Activated T-cell treated with anti-CD3 and anti-CD28 coated beads, Interleukin-2, amount 50 U/mL, for 72 hours (primary cell): ENCODE measurements around the gene EMD. TPM values are rescaled to one million over a fixed set of nuclear protein-coding genes. Genes with fewer than 3 reads are reported as not detected.

Experiments
- ATAC-seq, 2 donors: fragments of 150-1000 bp; cut with Tn5 transposase; replicated peaks in 1 of 2; 2 replicates each; pipeline ENCODE4 v1.10.0; 2021; ENCODE audit warnings: moderate library complexity in 2 of 2, mild to moderate bottlenecking in 1 of 2
- DNase-seq, 2 donors: peaks; one replicate each; pipeline ENCODE4 v3.0.0; 2021 to 2022; ENCODE audit warnings: mixed read lengths in 1 of 2
- H3K27ac Mint-ChIP-seq: one replicate; pipeline ENCODE4 v1.8.0; 2022; ENCODE audit warnings: mild to moderate bottlenecking, moderate library complexity, mixed read lengths
- H3K27me3 Mint-ChIP-seq: one replicate; pipeline ENCODE4 v1.8.0; 2022; ENCODE audit warnings: low read depth, mixed read lengths
- H3K36me3 Mint-ChIP-seq, 2 donors: one replicate each; pipeline ENCODE4 v1.8.0; 2022; ENCODE audit warnings: mixed read lengths in 2 of 2, mild to moderate bottlenecking in 1 of 2; ENCODE audit not compliant: insufficient read depth in 2 of 2
- H3K4me1 Mint-ChIP-seq: one replicate; pipeline ENCODE4 v1.8.0; 2022; ENCODE audit warnings: low read depth, mixed read lengths
- H3K4me3 Mint-ChIP-seq, 2 donors: one replicate each; pipeline ENCODE4 v1.8.0; 2022; ENCODE audit warnings: mild to moderate bottlenecking in 2 of 2, mixed read lengths in 2 of 2, moderate library complexity in 2 of 2
- H3K9me3 Mint-ChIP-seq, 2 donors: one replicate each; pipeline ENCODE4 v1.8.0; 2022; ENCODE audit warnings: mixed read lengths in 2 of 2
- total RNA-seq, 2 donors: library from RNA; stranded (reverse); gene quantifications; one replicate each; pipeline ENCODE4 v1.2.3, GENCODE V29; 2022

EMD gene
- total RNA-seq, 2 donors from 2014 or later, result 91.0 to 92.9 TPM

GRCh38 chrX:154358829-154359228, 20.3 kb upstream of the EMD start:
- Mint-ChIP-seq H3K9me3 (no peaks in the 10 kb centered on the region), H3K36me3 (peaks cover 1 to 5% of the 10 kb centered on the region in 2 donors), H3K4me3 (no peak overlapping the region), H3K4me1 (peaks cover 18% of the 10 kb centered on the region), H3K27ac (no peak overlapping the region), H3K27me3 (no peaks in the 10 kb centered on the region)
- no peak for ATAC-seq
- DNase-seq, result no peak

- no peak for DNase-seq
- no peak overlapping the region for H3K27ac Mint-ChIP-seq
- H3K27me3 Mint-ChIP-seq, result no peaks in the 10 kb centered on the region
- no peak overlapping the region for H3K4me3 Mint-ChIP-seq
- peaks cover 1 to 5% of the 10 kb centered on the region in 2 donors for H3K36me3 Mint-ChIP-seq
- no peaks in the 10 kb centered on the region for H3K9me3 Mint-ChIP-seq
- H3K4me1 Mint-ChIP-seq, result peaks cover 18% of the 10 kb centered on the region
- no peak for ATAC-seq
Observed at GRCh38 chrX:154359362-154360154, 19.5 kb upstream of the EMD start.

- ATAC-seq, result no peak
Observed at GRCh38 chrX:154360155-154360713, 18.9 kb upstream of the EMD start.

GRCh38 chrX:154362085-154362742, 16.9 kb upstream of the EMD start:
- Mint-ChIP-seq H3K4me3 (no peak overlapping the region), H3K27me3 (no peaks in the 10 kb centered on the region), H3K4me1 (peaks cover 12% of the 10 kb centered on the region), H3K27ac (no peak overlapping the region), H3K36me3 (peaks cover 6 to 8% of the 10 kb centered on the region in 2 donors), H3K9me3 (no peaks in the 10 kb centered on the region)
- ATAC-seq (no peak), DNase-seq (no peak)

More at GRCh38 chrX:154360155-154360713, 18.9 kb upstream of the EMD start:
- Mint-ChIP-seq H3K36me3 (peaks cover 4 to 7% of the 10 kb centered on the region in 2 donors), H3K4me3 (no peak overlapping the region), H3K4me1 (peaks cover 18% of the 10 kb centered on the region), H3K27me3 (no peaks in the 10 kb centered on the region), H3K27ac (no peak overlapping the region), H3K9me3 (no peaks in the 10 kb centered on the region)
- no peak for DNase-seq

GRCh38 chrX:154363706-154364439, 15.2 kb upstream of the EMD start:
- DNase-seq (no peak), ATAC-seq (no peak)
- H3K27me3 Mint-ChIP-seq, result no peaks in the 10 kb centered on the region
- H3K4me3 Mint-ChIP-seq, result no peak overlapping the region
- no peak overlapping the region for H3K27ac Mint-ChIP-seq
- peaks cover 5 to 6% of the 10 kb centered on the region in 2 donors for H3K36me3 Mint-ChIP-seq
- H3K9me3 Mint-ChIP-seq, result no peaks in the 10 kb centered on the region
- peaks cover 10% of the 10 kb centered on the region for H3K4me1 Mint-ChIP-seq

- peaks cover 8% of the 10 kb centered on the region for H3K4me1 Mint-ChIP-seq
- DNase-seq (no peak), ATAC-seq (no peak)
- no peak overlapping the region for H3K4me3 Mint-ChIP-seq
- H3K36me3 Mint-ChIP-seq, result peaks cover 7 to 9% of the 10 kb centered on the region in 2 donors
- no peak overlapping the region for H3K27ac Mint-ChIP-seq
- H3K9me3 Mint-ChIP-seq, result no peaks in the 10 kb centered on the region
- no peaks in the 10 kb centered on the region for H3K27me3 Mint-ChIP-seq
Observed at GRCh38 chrX:154365052-154365600, 14.0 kb upstream of the EMD start.

- H3K27ac Mint-ChIP-seq, result no peak overlapping the region
- peaks cover 8 to 9% of the 10 kb centered on the region in 2 donors for H3K36me3 Mint-ChIP-seq
- DNase-seq, result no peak
- no peak overlapping the region for H3K4me3 Mint-ChIP-seq
- peaks cover 8% of the 10 kb centered on the region for H3K4me1 Mint-ChIP-seq
- no peaks in the 10 kb centered on the region for H3K27me3 Mint-ChIP-seq
- no peaks in the 10 kb centered on the region for H3K9me3 Mint-ChIP-seq
- ATAC-seq, result no peak
Observed at GRCh38 chrX:154365997-154366665, 13.0 kb upstream of the EMD start.

- ATAC-seq (no peak), DNase-seq (no peak)
- Mint-ChIP-seq H3K9me3 (no peaks in the 10 kb centered on the region), H3K27me3 (no peaks in the 10 kb centered on the region), H3K4me1 (peaks cover 8% of the 10 kb centered on the region), H3K36me3 (peaks cover 8 to 9% of the 10 kb centered on the region in 2 donors), H3K27ac (no peak overlapping the region), H3K4me3 (no peak overlapping the region)
Observed at GRCh38 chrX:154366666-154367055, 12.4 kb upstream of the EMD start.

GRCh38 chrX:154367474-154368308, 11.4 kb upstream of the EMD start:
- H3K4me3 Mint-ChIP-seq, result peak overlapping the region; percentile 93 to 94
- H3K4me1 Mint-ChIP-seq, result peaks cover 15% of the 10 kb centered on the region
- peaks cover 8 to 9% of the 10 kb centered on the region in 2 donors for H3K36me3 Mint-ChIP-seq
- H3K9me3 Mint-ChIP-seq, result no peaks in the 10 kb centered on the region
- ATAC-seq (no peak), DNase-seq (no peak)
- H3K27me3 Mint-ChIP-seq, result no peaks in the 10 kb centered on the region
- peak overlapping the region; percentile 89 for H3K27ac Mint-ChIP-seq

GRCh38 chrX:154368630-154369448, 10.3 kb upstream of the EMD start:
- DNase-seq, result peak; percentile 91 to 95
- H3K4me3 Mint-ChIP-seq, result peak overlapping the region; percentile 93 to 94
- H3K36me3 Mint-ChIP-seq, result peaks cover 7 to 8% of the 10 kb centered on the region in 2 donors
- H3K27ac Mint-ChIP-seq, result no peak overlapping the region
- no peaks in the 10 kb centered on the region for H3K27me3 Mint-ChIP-seq
- H3K4me1 Mint-ChIP-seq, result peaks cover 16% of the 10 kb centered on the region
- H3K9me3 Mint-ChIP-seq, result no peaks in the 10 kb centered on the region
- peak; percentile 68 to 76 for ATAC-seq
